K562 (cell line): ENCODE data around the gene C20orf141. TPM values are rescaled to one million over a fixed set of nuclear protein-coding genes. Genes with fewer than 3 reads are reported as not detected.

ENCODE experiments used
- ATAC-seq: fragments of 200-7000 bp; cut with Tn5 transposase; 3 replicates; pipeline ENCODE4 v1.9.1; 2020; ENCODE audit warnings: moderate library complexity
- BruUV-seq: library from RNA; stranded (reverse); fragments of 400-500 nt; replicated peaks from 2 replicates; lab custom pipeline; 2021; lab: Mats Ljungman, UMichigan
- CTCF ChIA-PET: fragments of 300-600 bp; formaldehyde crosslinking; extraction: SDS; loops from one replicate; lab custom pipeline; 2021; ENCODE audit warnings: low intra/inter-chr PET ratio; lab: Yijun Ruan, JAX
- POLR2A ChIA-PET: fragments of 300-600, 350-650 bp; sonication (Branson Sonifier 250); formaldehyde crosslinking; extraction: SDS; loops from one replicate; lab custom pipeline; 2021; ENCODE audit warnings: antibody characterized with exemption, inconsistent platforms; lab: Yijun Ruan, JAX
- DNase-seq, 4 experiments: peaks; one replicate each; pipeline versions ENCODE4 v3.0.0 to v3.0.0-alpha.2; 2011 to 2018; ENCODE audit warnings: low spot score in 3 of 4, mixed read lengths in 3 of 4; ENCODE audit errors: extremely low read depth in 1 of 4
- FAIRE-seq: peaks from 2 replicates; lab custom pipeline; 2011; peaks lifted over from hg19 to GRCh38; lab: Jason Lieb, UNC
- H2AFZ ChIP-seq: 2 replicates; pipeline ENCODE4 v1.6.0; 2011; ENCODE audit warnings: low read depth, low read length, control low read depth, inconsistent platforms
- H3K27ac ChIP-seq: fragments of 200-600 bp; 3 replicates; pipeline ENCODE4 v1.8.0; 2011; ENCODE audit warnings: low read depth, mild to moderate bottlenecking, control low read depth, inconsistent platforms, low read length, moderate library complexity, mixed read lengths; ENCODE audit errors: extremely low read depth
- H3K27me3 ChIP-seq, 2 experiments: fragments of 300-600 bp in 1 of 2; 2 replicates in 1 of 2; 3 replicates in 1 of 2; pipeline versions ENCODE4 v1.6.0 to v1.8.0; 2011; ENCODE audit warnings: inconsistent platforms in 2 of 2, low read length in 2 of 2, mild to moderate bottlenecking in 1 of 2, mixed read lengths in 1 of 2, moderate library complexity in 1 of 2; ENCODE audit not compliant: control insufficient read depth in 2 of 2, insufficient read depth in 2 of 2
- H3K36me3 ChIP-seq: fragments of 300-600 bp; 3 replicates; pipeline ENCODE4 v1.8.0; 2011; ENCODE audit warnings: mild to moderate bottlenecking, low read length, inconsistent platforms; ENCODE audit not compliant: control insufficient read depth, insufficient read depth
- H3K4me1 ChIP-seq, 2 experiments: fragments of 200-600 bp in 1 of 2; replicated peaks in 1 of 2; 2 replicates in 1 of 2; 3 replicates in 1 of 2; pipeline versions ENCODE4 v1.5.1 to v1.8.0; 2011; ENCODE audit warnings: inconsistent platforms in 2 of 2, low read length in 2 of 2, mild to moderate bottlenecking in 1 of 2, mixed read lengths in 1 of 2, moderate library complexity in 1 of 2; ENCODE audit not compliant: control insufficient read depth in 2 of 2, insufficient read depth in 2 of 2
- H3K4me2 ChIP-seq: 2 replicates; pipeline ENCODE4 v1.6.1; 2011; ENCODE audit warnings: low read length, control low read depth, inconsistent platforms, mixed read lengths; ENCODE audit not compliant: insufficient read depth
- H3K4me3 ChIP-seq: fragments of 200-600 bp; sonication (generic), shearing (Covaris generic); 2 replicates; pipeline ENCODE4 v1.5.1; 2016; ENCODE audit warnings: control low read depth, inconsistent platforms
- H3K79me2 ChIP-seq: fragments of 200-600 bp; 3 replicates; pipeline ENCODE4 v1.8.0; 2011; ENCODE audit warnings: low read length, inconsistent platforms; ENCODE audit not compliant: control insufficient read depth, insufficient read depth
- H3K9ac ChIP-seq, 2 experiments: 2 replicates each; pipeline versions ENCODE4 v1.6.0 to v1.6.1; 2011; ENCODE audit warnings: low read depth in 2 of 2, low read length in 2 of 2, control low read depth in 1 of 2, inconsistent platforms in 1 of 2, mild to moderate bottlenecking in 1 of 2, mixed read lengths in 1 of 2; ENCODE audit not compliant: insufficient read depth in 1 of 2
- H3K9me1 ChIP-seq: one replicate; pipeline ENCODE4 v1.6.0; 2011; ENCODE audit warnings: inconsistent platforms, mild to moderate bottlenecking, low read length, moderate library complexity; ENCODE audit not compliant: control insufficient read depth, insufficient read depth
- H3K9me3 ChIP-seq: replicated peaks from 2 replicates; pipeline ENCODE4 v1.5.1; 2011; ENCODE audit warnings: low read depth, low read length, inconsistent platforms; ENCODE audit not compliant: control insufficient read depth, insufficient read depth
- H4K20me1 ChIP-seq: replicated peaks from 2 replicates; pipeline ENCODE4 v1.6.1; 2011; ENCODE audit warnings: low read length, inconsistent platforms, mixed read lengths; ENCODE audit not compliant: control insufficient read depth, insufficient read depth
- AFF1 ChIP-seq, 2 experiments: fragments of 450-650 bp; IDR thresholded peaks; 2 replicates each; pipeline ENCODE4 v1.6.1; 2018; ENCODE audit warnings: mild to moderate bottlenecking in 2 of 2, low read depth in 1 of 2; ENCODE audit not compliant: partially characterized antibody in 2 of 2
- CBX8 ChIP-seq: fragments of 200-600 bp; sonication (generic); IDR thresholded peaks from 2 replicates; pipeline ENCODE4 v1.6.1; 2012; ENCODE audit warnings: borderline replicate concordance, mixed run types, low read depth, mild to moderate bottlenecking, moderate library complexity, mixed read lengths, low read length, control low read depth, inconsistent platforms; ENCODE audit not compliant: poor library complexity, severe bottlenecking; ENCODE audit errors: extremely low read depth
- IFI16 ChIP-seq: fragments of 250-450 bp; sonication (Bioruptor Pico); IDR thresholded peaks from 2 replicates; pipeline ENCODE4 v2.1.2; 2022; ENCODE audit warnings: mild to moderate bottlenecking, inconsistent platforms
- PTRF ChIP-seq: fragments of 450-650 bp; IDR thresholded peaks from 2 replicates; pipeline ENCODE4 v1.6.1; 2016; ENCODE audit warnings: mild to moderate bottlenecking, missing genetic modification characterization, missing compliant biosample characterization
- RBM34 ChIP-seq: fragments of 200-400 bp; formaldehyde crosslinking; IDR thresholded peaks from 2 replicates; pipeline ENCODE4 v1.6.1; 2018; ENCODE audit warnings: low read length, borderline replicate concordance; ENCODE audit not compliant: insufficient read depth
- WHSC1 ChIP-seq: IDR thresholded peaks from one replicate; pipeline ENCODE4 v1.6.1; 2012; ENCODE audit warnings: low read length, control low read depth, inconsistent platforms
- ZFP1 ChIP-seq: fragments of 450-650 bp; formaldehyde crosslinking; IDR thresholded peaks from 2 replicates; pipeline ENCODE4 v1.4.0; 2020; ENCODE audit warnings: mild to moderate bottlenecking, mixed read lengths
- ZNF324 ChIP-seq: fragments of 250-450 bp; sonication (Bioruptor Pico); IDR thresholded peaks from 2 replicates; pipeline ENCODE4 v1.4.0; 2020; ENCODE audit warnings: mild to moderate bottlenecking
- ZNF584 ChIP-seq: fragments of 200-800 bp; sonication (Bioruptor generic); IDR thresholded peaks from 2 replicates; pipeline ENCODE4 v1.6.1; 2016; ENCODE audit warnings: low read depth, mild to moderate bottlenecking, missing genetic modification characterization, missing compliant biosample characterization
- ZNF668 ChIP-seq: fragments of 250-450 bp; sonication (Bioruptor Pico); IDR thresholded peaks from 2 replicates; pipeline ENCODE4 v1.8.0; 2022; ENCODE audit warnings: mild to moderate bottlenecking, inconsistent platforms
- ZNF785 ChIP-seq: fragments of 250-450 bp; sonication (Bioruptor Pico); IDR thresholded peaks from 2 replicates; pipeline ENCODE4 v1.4.0; 2020; ENCODE audit warnings: mild to moderate bottlenecking
- WGBS: fragments of 100-300 bp; shearing (Covaris generic); methylation state at CpG from one replicate; pipeline ENCODE4 v1.1.6; 2016; ENCODE audit warnings: low coverage, mixed read lengths; ENCODE audit not compliant: insufficient coverage; ENCODE audit errors: missing lambda C conversion rate; 5-methylcytosine and 5-hydroxymethylcytosine counted together
- in situ Hi-C: fragments of 300-500 bp; cut with MboI; formaldehyde crosslinking; loops from 4 replicates; pipeline ENCODE4 v1.15.0; 2018; ENCODE audit warnings: inconsistent platforms, mixed read lengths
- intact Hi-C: fragments of 100-400 bp; cut with micrococcal nuclease; formaldehyde crosslinking; loops from 2 replicates; pipeline ENCODE4 v1.14.2; 2022
- polyA plus RNA-seq, 8 experiments: library from polyadenylated mRNA; depleted of rRNA in 4 of 8; stranded (reverse) in 5 of 8; unstranded in 3 of 8; fragments of >200 nt; fragmentation: Nextera tagmentation in 2 of 8; fragmentation: Illumina TruSeq in 1 of 8; extraction: Ambion mirVana in 2 of 8; extraction: Trizol in 1 of 8; gene quantifications; 2 replicates each; pipeline versions ENCODE4 v1.2.1 to v1.2.3, GENCODE V29; 2011 to 2014; ENCODE audit warnings: inconsistent platforms in 1 of 8, missing spikeins in 1 of 8
- total RNA-seq, 7 experiments: library from RNA; depleted of rRNA in 6 of 7; stranded (reverse); fragments of >200 nt in 6 of 7; fragmentation: Illumina TruSeq in 2 of 7; extraction: Trizol in 2 of 7; gene quantifications; 2 replicates each; pipeline versions ENCODE4 v1.2.1 to v1.2.3, GENCODE V29; 2011 to 2021; ENCODE audit warnings: low replicate concordance in 1 of 7

The C20orf141 gene
- total and polyA plus RNA-seq, 9 of the 15 experiments (the other 6 are each of a cell fraction or from before 2014, with no cell fraction given), result not detected

GRCh38 chr20:2837221-2837960 is 22.6 kb downstream of the C20orf141 start:
- FAIRE-seq, result no peak
- 20% methylated on average over 5 of the region's 6 CpGs for WGBS
- intact Hi-C loops (no loop called here), in situ Hi-C loops (no loop called here)
- Histone ChIP-seq H3K4me2 (no peak overlapping the region), H3K27ac (no peak overlapping the region), H3K36me3 (no peaks in the 10 kb centered on the region), H3K9me3 (no peaks in the 10 kb centered on the region), H4K20me1 (no peaks in the 10 kb centered on the region), H3K4me3 (no peak overlapping the region), H3K4me1 (peaks cover 9 to 25% of the 10 kb centered on the region in 2 experiments; a peak in 4 of 5 replicates), H3K9ac (no peak overlapping the region), H3K27me3 (no peaks in the 10 kb centered on the region), H2AFZ (no peak overlapping the region), H3K9me1 (no peaks in the 10 kb centered on the region), H3K79me2 (peaks cover 3% of the 10 kb centered on the region; the same call in 1 of the 3 replicates)
- no peak for ATAC-seq
- CTCF ChIA-PET, result no interaction called here
- peak in 1 of 4 experiments; percentile 1 for DNase-seq
- POLR2A ChIA-PET, result interaction anchor here (0.7 kb wide), 1 partner anchor 10 kb away, joined by 4 read pairs; no protein-coding TSS in a partner anchor
- TF ChIP-seq ZNF584 (CRISPR knock-in tag) (no peak), ZNF785 (CRISPR knock-in tag) (no peak), IFI16 (CRISPR knock-in tag) (no peak), AFF1 (IDR thresholded peaks at IDR 0.05; ENCODE audit: low read depth in 1 of 2, partially characterized antibody in 2 of 2) (no peak), WHSC1 (no peak), ZNF324 (CRISPR knock-in tag) (no peak), CBX8 (no peak), ZFP1 (no peak), RBM34 (no peak), PTRF (tag) (no peak), ZNF668 (CRISPR knock-in tag) (no peak)
- BruUV-seq, result no TSS peak
